SK-N-SH treated with all-trans-retinoic acid at 6 μM for 48 hours (cell line): ENCODE measurements around the gene KCP.

Experiments
- ATAC-seq: fragments of 200-7000 bp; cut with Tn5 transposase; 3 replicates; pipeline ENCODE4 v1.9.1; 2020; ENCODE audit warnings: mild to moderate bottlenecking, moderate library complexity
- ARNTL ChIP-seq: fragments of 450-650 bp; formaldehyde crosslinking; IDR thresholded peaks from 2 replicates; pipeline ENCODE4 v1.5.0; 2020; ENCODE audit warnings: low read depth, mild to moderate bottlenecking, moderate library complexity, borderline replicate concordance
- BACH2 ChIP-seq: fragments of 250-450 bp; sonication (Bioruptor Pico); IDR thresholded peaks from 2 replicates; pipeline ENCODE4 v1.9.0; 2021; ENCODE audit warnings: mild to moderate bottlenecking, borderline replicate concordance
- ESRRG ChIP-seq: fragments of 250-450 bp; sonication (Bioruptor Pico); IDR thresholded peaks from 2 replicates; pipeline ENCODE4 v1.6.1; 2021; ENCODE audit warnings: mild to moderate bottlenecking
- ISL1 ChIP-seq: fragments of 250-450 bp; sonication (Bioruptor Pico); IDR thresholded peaks from 2 replicates; pipeline ENCODE4 v2.1.2; 2022; ENCODE audit warnings: mild to moderate bottlenecking, moderate library complexity
- PPARA ChIP-seq: fragments of 250-450 bp; sonication (Bioruptor Pico); IDR thresholded peaks from 2 replicates; pipeline ENCODE4 v1.5.0; 2020; ENCODE audit warnings: mild to moderate bottlenecking, borderline replicate concordance
- RARB ChIP-seq: fragments of 250-450 bp; sonication (Bioruptor Pico); IDR thresholded peaks from 2 replicates; pipeline ENCODE4 v1.8.0; 2021; ENCODE audit warnings: mild to moderate bottlenecking, moderate library complexity
- SNAI2 ChIP-seq: fragments of 250-450 bp; sonication (Bioruptor Pico); IDR thresholded peaks from 2 replicates; pipeline ENCODE4 v1.5.0; 2020; ENCODE audit warnings: mild to moderate bottlenecking, moderate library complexity
- TCF4 ChIP-seq: fragments of 250-450 bp; sonication (Bioruptor Pico); IDR thresholded peaks from 2 replicates; pipeline ENCODE4 v1.8.0; 2021; ENCODE audit warnings: mild to moderate bottlenecking, moderate library complexity, borderline replicate concordance
- TOX ChIP-seq: fragments of 250-450 bp; sonication (Bioruptor Pico); IDR thresholded peaks from 2 replicates; pipeline ENCODE4 v1.8.0; 2021; ENCODE audit warnings: mild to moderate bottlenecking, moderate library complexity, borderline replicate concordance
- ZFP30 ChIP-seq: fragments of 450-650 bp; formaldehyde crosslinking; IDR thresholded peaks from 2 replicates; pipeline ENCODE4 v1.5.0; 2022; ENCODE audit warnings: mild to moderate bottlenecking, moderate library complexity
- ZNF70 ChIP-seq: fragments of 450-650 bp; formaldehyde crosslinking; IDR thresholded peaks from 2 replicates; pipeline ENCODE4 v1.5.0; 2020; ENCODE audit warnings: mild to moderate bottlenecking, moderate library complexity
- ZNF8 ChIP-seq: fragments of 450-650 bp; formaldehyde crosslinking; IDR thresholded peaks from 2 replicates; pipeline ENCODE4 v1.5.0; 2020; ENCODE audit warnings: mild to moderate bottlenecking, moderate library complexity
- TF ChIP-seq, protein P1 (sequence below): fragments of 250-450 bp; sonication (Bioruptor Pico); IDR thresholded peaks from 2 replicates; pipeline ENCODE4 v1.8.0; 2021; ENCODE audit warnings: low read depth, mild to moderate bottlenecking, moderate library complexity, borderline replicate concordance
- TF ChIP-seq, protein P2 (sequence below): fragments of 250-450 bp; sonication (Bioruptor Pico); IDR thresholded peaks from 2 replicates; pipeline ENCODE4 v1.5.0; 2020; ENCODE audit warnings: mild to moderate bottlenecking, moderate library complexity
- TF ChIP-seq, protein P3 (sequence below): fragments of 250-450 bp; sonication (Bioruptor Pico); IDR thresholded peaks from 2 replicates; pipeline ENCODE4 v1.5.1; 2021; ENCODE audit warnings: mild to moderate bottlenecking, moderate library complexity
- TF ChIP-seq, protein P4 (sequence below): fragments of 250-450 bp; sonication (Bioruptor Pico); IDR thresholded peaks from 2 replicates; pipeline ENCODE4 v1.8.0; 2020; ENCODE audit warnings: mild to moderate bottlenecking, moderate library complexity, borderline replicate concordance
- TF ChIP-seq, protein P5 (sequence below): fragments of 250-450 bp; sonication (Bioruptor Pico); IDR thresholded peaks from 2 replicates; pipeline ENCODE4 v1.5.1; 2020; ENCODE audit warnings: low read depth, mild to moderate bottlenecking, moderate library complexity

KCP gene

DNA sequence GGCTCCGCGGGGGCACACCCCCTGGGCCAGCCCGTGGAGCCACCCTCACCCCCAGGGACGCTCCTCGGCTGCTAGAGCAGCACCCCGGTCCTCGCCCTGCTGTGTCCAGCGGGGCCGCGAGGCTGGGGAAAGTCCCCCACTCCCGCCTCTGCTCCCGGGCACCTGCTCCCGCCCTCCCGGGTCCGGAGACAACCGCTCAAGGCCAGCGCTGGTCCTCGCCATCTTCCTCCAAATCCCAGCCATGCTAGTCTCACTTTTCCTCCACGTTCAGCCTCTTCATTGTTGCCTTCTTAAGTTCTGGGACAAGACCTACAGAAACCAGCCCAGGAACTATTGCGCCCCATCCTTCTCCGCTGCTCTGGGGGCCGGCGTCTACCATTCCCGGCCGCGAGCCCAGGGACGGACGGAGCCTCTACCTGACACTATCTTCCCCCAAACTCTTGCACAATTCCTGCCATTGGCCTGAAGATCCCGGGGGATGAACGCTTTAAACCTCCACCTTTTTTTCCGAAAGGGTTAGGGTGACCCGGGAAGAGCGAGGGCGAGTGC, 4.8 kb upstream of the KCP start:
- ATAC-seq, result no peak

DNA sequence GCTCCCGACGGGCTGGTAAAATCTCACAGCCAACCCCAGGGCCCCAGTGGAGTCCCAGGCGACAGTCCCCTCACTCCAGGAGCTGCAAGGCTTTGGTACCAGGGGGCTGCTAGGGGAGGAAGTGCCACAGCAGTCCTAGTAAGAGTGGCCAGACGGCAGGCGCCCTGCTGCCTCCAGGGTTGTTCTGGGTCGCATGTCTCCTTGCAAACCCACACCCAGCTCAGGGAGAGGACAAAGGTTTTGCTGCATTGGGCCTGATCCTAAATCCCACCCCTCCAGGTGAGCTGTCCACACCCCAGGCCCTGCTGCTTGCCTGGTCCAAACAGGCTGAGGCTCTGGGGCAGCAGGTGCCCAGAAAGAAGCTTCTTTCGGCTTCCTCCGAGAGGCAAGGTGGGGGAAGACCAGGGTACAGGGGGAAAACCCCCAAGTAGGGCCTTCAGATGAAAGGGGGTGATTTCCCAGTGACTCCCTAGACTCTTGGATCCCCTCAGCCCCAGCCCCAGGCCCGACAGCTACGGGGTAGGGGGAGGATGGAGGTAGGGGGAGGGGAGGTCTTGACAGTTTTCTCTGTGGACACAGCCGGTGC, 4.2 kb upstream of the KCP start:
- ATAC-seq, result no peak
- TF ChIP-seq, protein P1, sequence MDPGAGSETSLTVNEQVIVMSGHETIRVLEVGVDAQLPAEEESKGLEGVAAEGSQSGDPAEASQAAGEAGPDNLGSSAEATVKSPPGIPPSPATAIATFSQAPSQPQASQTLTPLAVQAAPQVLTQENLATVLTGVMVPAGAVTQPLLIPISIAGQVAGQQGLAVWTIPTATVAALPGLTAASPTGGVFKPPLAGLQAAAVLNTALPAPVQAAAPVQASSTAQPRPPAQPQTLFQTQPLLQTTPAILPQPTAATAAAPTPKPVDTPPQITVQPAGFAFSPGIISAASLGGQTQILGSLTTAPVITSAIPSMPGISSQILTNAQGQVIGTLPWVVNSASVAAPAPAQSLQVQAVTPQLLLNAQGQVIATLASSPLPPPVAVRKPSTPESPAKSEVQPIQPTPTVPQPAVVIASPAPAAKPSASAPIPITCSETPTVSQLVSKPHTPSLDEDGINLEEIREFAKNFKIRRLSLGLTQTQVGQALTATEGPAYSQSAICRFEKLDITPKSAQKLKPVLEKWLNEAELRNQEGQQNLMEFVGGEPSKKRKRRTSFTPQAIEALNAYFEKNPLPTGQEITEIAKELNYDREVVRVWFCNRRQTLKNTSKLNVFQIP (CRISPR knock-in tag), result no peak
- TF ChIP-seq BACH2 (no peak), ZNF8 (CRISPR knock-in tag) (no peak), SNAI2 (CRISPR knock-in tag) (no peak)
- TF ChIP-seq, protein P2, sequence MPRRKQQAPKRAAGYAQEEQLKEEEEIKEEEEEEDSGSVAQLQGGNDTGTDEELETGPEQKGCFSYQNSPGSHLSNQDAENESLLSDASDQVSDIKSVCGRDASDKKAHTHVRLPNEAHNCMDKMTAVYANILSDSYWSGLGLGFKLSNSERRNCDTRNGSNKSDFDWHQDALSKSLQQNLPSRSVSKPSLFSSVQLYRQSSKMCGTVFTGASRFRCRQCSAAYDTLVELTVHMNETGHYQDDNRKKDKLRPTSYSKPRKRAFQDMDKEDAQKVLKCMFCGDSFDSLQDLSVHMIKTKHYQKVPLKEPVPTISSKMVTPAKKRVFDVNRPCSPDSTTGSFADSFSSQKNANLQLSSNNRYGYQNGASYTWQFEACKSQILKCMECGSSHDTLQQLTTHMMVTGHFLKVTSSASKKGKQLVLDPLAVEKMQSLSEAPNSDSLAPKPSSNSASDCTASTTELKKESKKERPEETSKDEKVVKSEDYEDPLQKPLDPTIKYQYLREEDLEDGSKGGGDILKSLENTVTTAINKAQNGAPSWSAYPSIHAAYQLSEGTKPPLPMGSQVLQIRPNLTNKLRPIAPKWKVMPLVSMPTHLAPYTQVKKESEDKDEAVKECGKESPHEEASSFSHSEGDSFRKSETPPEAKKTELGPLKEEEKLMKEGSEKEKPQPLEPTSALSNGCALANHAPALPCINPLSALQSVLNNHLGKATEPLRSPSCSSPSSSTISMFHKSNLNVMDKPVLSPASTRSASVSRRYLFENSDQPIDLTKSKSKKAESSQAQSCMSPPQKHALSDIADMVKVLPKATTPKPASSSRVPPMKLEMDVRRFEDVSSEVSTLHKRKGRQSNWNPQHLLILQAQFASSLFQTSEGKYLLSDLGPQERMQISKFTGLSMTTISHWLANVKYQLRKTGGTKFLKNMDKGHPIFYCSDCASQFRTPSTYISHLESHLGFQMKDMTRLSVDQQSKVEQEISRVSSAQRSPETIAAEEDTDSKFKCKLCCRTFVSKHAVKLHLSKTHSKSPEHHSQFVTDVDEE (CRISPR knock-in tag), result no peak
- TF ChIP-seq, protein P3, sequence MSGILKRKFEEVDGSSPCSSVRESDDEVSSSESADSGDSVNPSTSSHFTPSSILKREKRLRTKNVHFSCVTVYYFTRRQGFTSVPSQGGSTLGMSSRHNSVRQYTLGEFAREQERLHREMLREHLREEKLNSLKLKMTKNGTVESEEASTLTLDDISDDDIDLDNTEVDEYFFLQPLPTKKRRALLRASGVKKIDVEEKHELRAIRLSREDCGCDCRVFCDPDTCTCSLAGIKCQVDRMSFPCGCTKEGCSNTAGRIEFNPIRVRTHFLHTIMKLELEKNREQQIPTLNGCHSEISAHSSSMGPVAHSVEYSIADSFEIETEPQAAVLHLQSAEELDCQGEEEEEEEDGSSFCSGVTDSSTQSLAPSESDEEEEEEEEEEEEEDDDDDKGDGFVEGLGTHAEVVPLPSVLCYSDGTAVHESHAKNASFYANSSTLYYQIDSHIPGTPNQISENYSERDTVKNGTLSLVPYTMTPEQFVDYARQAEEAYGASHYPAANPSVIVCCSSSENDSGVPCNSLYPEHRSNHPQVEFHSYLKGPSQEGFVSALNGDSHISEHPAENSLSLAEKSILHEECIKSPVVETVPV (CRISPR knock-in tag), result no peak

More for the DNA sequence above, 4.8 kb upstream of the KCP start:
- TF ChIP-seq RARB (no peak), ISL1 (CRISPR knock-in tag) (no peak), ZNF70 (CRISPR knock-in tag) (no peak), TCF4 (CRISPR knock-in tag) (no peak), ARNTL (CRISPR knock-in tag) (no peak), PPARA (no peak), TOX (no peak), ZNF8 (CRISPR knock-in tag) (no peak), ESRRG (CRISPR knock-in tag) (no peak), ZFP30 (CRISPR knock-in tag) (no peak)
- TF ChIP-seq, protein P2 (CRISPR knock-in tag), result no peak
- TF ChIP-seq, protein P4, sequence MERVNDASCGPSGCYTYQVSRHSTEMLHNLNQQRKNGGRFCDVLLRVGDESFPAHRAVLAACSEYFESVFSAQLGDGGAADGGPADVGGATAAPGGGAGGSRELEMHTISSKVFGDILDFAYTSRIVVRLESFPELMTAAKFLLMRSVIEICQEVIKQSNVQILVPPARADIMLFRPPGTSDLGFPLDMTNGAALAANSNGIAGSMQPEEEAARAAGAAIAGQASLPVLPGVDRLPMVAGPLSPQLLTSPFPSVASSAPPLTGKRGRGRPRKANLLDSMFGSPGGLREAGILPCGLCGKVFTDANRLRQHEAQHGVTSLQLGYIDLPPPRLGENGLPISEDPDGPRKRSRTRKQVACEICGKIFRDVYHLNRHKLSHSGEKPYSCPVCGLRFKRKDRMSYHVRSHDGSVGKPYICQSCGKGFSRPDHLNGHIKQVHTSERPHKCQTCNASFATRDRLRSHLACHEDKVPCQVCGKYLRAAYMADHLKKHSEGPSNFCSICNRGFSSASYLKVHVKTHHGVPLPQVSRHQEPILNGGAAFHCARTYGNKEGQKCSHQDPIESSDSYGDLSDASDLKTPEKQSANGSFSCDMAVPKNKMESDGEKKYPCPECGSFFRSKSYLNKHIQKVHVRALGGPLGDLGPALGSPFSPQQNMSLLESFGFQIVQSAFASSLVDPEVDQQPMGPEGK, result no peak
- TF ChIP-seq, protein P3 (CRISPR knock-in tag), result no peak
- TF ChIP-seq, protein P5, sequence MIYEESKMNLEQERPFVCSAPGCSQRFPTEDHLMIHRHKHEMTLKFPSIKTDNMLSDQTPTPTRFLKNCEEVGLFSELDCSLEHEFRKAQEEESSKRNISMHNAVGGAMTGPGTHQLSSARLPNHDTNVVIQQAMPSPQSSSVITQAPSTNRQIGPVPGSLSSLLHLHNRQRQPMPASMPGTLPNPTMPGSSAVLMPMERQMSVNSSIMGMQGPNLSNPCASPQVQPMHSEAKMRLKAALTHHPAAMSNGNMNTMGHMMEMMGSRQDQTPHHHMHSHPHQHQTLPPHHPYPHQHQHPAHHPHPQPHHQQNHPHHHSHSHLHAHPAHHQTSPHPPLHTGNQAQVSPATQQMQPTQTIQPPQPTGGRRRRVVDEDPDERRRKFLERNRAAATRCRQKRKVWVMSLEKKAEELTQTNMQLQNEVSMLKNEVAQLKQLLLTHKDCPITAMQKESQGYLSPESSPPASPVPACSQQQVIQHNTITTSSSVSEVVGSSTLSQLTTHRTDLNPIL (CRISPR knock-in tag), result no peak
- TF ChIP-seq, all 23 proteins: peak for 0
